AG04450 (cell line): ENCODE results near the gene NRG2. TPM values are rescaled to one million over a fixed set of nuclear protein-coding genes. Genes with fewer than 3 reads are reported as not detected.

Experiments used
- CTCF ChIA-PET: fragments of 300-600, 350-600 bp; formaldehyde crosslinking; extraction: SDS; loops from one replicate; lab custom pipeline; 2022; ENCODE audit warnings: antibody characterized with exemption, inconsistent platforms; lab: Charles Lee
- POLR2A ChIA-PET: fragments of 350-600 bp; formaldehyde crosslinking; extraction: SDS; loops from one replicate; lab custom pipeline; 2021; ENCODE audit warnings: antibody characterized with exemption, inconsistent platforms; lab: Yijun Ruan, JAX
- DNase-seq: peaks from one replicate; pipeline ENCODE4 v3.0.0-alpha.2; 2011; ENCODE audit warnings: low read depth, low spot score
- H3K27ac ChIP-seq: one replicate; pipeline ENCODE4 v1.5.1; 2012; ENCODE audit warnings: low read depth, low read length, control low read depth
- H3K27me3 ChIP-seq: one replicate; pipeline ENCODE4 v1.6.0; 2012; ENCODE audit warnings: low read length; ENCODE audit not compliant: control insufficient read depth, insufficient read depth
- H3K4me3 ChIP-seq: 2 replicates; pipeline ENCODE4 v1.5.1; 2011; ENCODE audit warnings: mild to moderate bottlenecking, low read depth, low read length, control low read depth
- H3K9me3 ChIP-seq: 2 replicates; pipeline ENCODE4 v1.5.1; 2012; ENCODE audit warnings: low read length; ENCODE audit not compliant: control insufficient read depth, insufficient read depth
- polyA plus RNA-seq: library from polyadenylated mRNA; depleted of rRNA; stranded (reverse); fragments of >200 nt; gene quantifications from 2 replicates; pipeline ENCODE4 v1.2.3, GENCODE V29; 2011
- TF ChIP-seq, protein P1 (sequence below): IDR thresholded peaks from 2 replicates; pipeline ENCODE4 v1.5.1; 2011; ENCODE audit warnings: low read depth, low read length, control low read depth, inconsistent platforms

Gene NRG2
- polyA plus RNA-seq, 1 experiment = 0.02 TPM

DNA sequence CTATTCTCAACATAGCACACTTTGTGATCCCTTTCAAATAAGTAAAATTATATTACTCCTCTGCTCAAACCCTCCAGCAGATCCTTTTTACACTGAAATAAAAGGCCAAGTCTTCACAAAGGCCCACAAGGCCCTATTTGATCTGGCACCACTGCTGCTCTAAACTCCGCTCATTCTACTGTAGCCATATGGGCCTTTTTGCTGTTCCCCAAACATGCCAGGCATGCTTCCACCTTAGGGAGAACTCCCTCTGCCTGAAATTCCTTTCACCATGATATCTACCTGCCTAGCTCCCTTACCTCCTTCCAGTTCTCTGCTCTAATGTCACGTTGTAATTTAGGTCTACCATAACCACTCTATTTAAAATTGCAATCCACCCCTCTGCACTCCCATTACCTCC, 28.3 kb downstream of the NRG2 start:
- H3K27me3 ChIP-seq = peaks cover 21% of the 10 kb centered on the region
- POLR2A ChIA-PET = no interaction called here
- TF ChIP-seq, protein P1, sequence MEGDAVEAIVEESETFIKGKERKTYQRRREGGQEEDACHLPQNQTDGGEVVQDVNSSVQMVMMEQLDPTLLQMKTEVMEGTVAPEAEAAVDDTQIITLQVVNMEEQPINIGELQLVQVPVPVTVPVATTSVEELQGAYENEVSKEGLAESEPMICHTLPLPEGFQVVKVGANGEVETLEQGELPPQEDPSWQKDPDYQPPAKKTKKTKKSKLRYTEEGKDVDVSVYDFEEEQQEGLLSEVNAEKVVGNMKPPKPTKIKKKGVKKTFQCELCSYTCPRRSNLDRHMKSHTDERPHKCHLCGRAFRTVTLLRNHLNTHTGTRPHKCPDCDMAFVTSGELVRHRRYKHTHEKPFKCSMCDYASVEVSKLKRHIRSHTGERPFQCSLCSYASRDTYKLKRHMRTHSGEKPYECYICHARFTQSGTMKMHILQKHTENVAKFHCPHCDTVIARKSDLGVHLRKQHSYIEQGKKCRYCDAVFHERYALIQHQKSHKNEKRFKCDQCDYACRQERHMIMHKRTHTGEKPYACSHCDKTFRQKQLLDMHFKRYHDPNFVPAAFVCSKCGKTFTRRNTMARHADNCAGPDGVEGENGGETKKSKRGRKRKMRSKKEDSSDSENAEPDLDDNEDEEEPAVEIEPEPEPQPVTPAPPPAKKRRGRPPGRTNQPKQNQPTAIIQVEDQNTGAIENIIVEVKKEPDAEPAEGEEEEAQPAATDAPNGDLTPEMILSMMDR = no peak
- no peak overlapping the region for H3K27ac ChIP-seq
- no peak for DNase-seq
- H3K9me3 ChIP-seq = no peaks in the 10 kb centered on the region
- H3K4me3 ChIP-seq = no peak overlapping the region
- CTCF ChIA-PET = interaction anchor here (0.6 kb wide), 1 partner anchor 144 kb away, joined by 3 read pairs; no protein-coding TSS in a partner anchor

DNA sequence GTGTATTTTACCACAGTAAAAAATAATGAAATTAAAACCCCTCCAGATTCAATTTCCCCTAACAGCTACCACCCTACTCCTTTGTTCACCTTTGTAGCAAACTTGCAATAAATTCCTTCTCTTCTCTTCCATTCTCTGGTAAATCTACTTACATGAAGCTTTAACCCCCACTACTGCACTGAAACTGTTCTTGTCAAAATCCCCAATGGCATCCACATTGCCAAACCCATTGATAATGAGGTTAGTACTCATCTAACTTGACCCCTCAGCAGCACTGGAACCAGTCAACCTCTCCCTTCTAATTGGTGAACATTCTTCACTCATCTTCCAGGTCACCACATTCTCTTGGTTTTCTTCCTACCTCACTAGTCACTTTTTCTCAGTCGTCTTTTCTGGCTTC, 29.6 kb downstream of the NRG2 start:
- H3K27me3 ChIP-seq = peaks cover 21% of the 10 kb centered on the region
- POLR2A ChIA-PET = no interaction called here
- H3K4me3 ChIP-seq = no peak overlapping the region
- CTCF ChIA-PET = no interaction called here
- no peaks in the 10 kb centered on the region for H3K9me3 ChIP-seq
- no peak overlapping the region for H3K27ac ChIP-seq
- no peak for DNase-seq
- TF ChIP-seq, protein P1 = no peak

GRCh38 chr5:140012443-140012842, 30.7 kb downstream of the NRG2 start:
- peaks cover 22% of the 10 kb centered on the region for H3K27me3 ChIP-seq
- POLR2A ChIA-PET = no interaction called here

DNA sequence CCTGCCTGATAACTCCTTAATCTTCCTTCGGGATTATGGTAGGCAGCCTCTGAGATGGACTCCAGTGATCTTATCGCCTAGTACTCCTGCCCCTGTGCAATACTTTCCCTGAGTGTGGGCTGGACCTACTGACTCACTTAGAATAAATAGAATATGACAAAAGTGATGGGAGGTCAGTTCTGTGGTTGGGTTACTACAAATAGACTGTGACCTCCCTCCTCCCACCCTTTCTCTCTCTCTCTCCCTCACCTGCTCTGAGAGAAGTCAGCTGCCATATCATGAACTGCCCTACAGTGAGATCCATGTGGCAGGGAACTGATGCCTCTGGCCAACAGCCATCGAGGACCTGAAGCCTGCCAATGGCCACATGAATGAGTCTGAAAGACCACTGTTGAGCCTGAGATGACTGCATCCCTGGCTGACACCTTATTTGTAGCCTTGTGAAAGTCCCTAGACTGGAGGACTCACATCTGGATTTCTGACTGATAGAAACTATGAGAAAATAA, 31.7 kb downstream of the NRG2 start:
- Histone ChIP-seq H3K9me3 (no peaks in the 10 kb centered on the region), H3K4me3 (no peak overlapping the region), H3K27me3 (peaks cover 18% of the 10 kb centered on the region), H3K27ac (no peak overlapping the region)
- no peak for DNase-seq
- ChIA-PET POLR2A (no interaction called here), CTCF (no interaction called here)
- TF ChIP-seq, protein P1 = no peak

More at GRCh38 chr5:140012443-140012842, 30.7 kb downstream of the NRG2 start:
- no peak for DNase-seq
- H3K9me3 ChIP-seq = no peaks in the 10 kb centered on the region
- TF ChIP-seq, protein P1 = no peak
- H3K4me3 ChIP-seq = no peak overlapping the region
- H3K27ac ChIP-seq = no peak overlapping the region
- CTCF ChIA-PET = no interaction called here

- Histone ChIP-seq H3K4me3 (no peak overlapping the region), H3K27me3 (peaks cover 21% of the 10 kb centered on the region), H3K9me3 (no peaks in the 10 kb centered on the region), H3K27ac (no peak overlapping the region)
- no peak for DNase-seq
- ChIA-PET POLR2A (no interaction called here), CTCF (no interaction called here)
- TF ChIP-seq, protein P1 = no peak
Measured at GRCh38 chr5:140010798-140011197, 32.3 kb downstream of the NRG2 start.
